GM23248 (cell line): ENCODE data around the gene KCND3.

Experiments used
- EZH2 ChIP-seq: fragments of 200-600 bp; sonication (generic); IDR thresholded peaks from 2 replicates; pipeline ENCODE4 v1.6.1; 2018; ENCODE audit warnings: antibody characterized with exemption, mild to moderate bottlenecking; ENCODE audit not compliant: insufficient read depth, poor library complexity, severe bottlenecking
- EZH2phosphoT487 ChIP-seq: fragments of 200-600 bp; sonication (generic); IDR thresholded peaks from 2 replicates; pipeline ENCODE4 v1.6.1; 2018; ENCODE audit warnings: antibody characterized with exemption, moderate library complexity, mild to moderate bottlenecking, low read depth; ENCODE audit not compliant: insufficient read depth

DNA sequence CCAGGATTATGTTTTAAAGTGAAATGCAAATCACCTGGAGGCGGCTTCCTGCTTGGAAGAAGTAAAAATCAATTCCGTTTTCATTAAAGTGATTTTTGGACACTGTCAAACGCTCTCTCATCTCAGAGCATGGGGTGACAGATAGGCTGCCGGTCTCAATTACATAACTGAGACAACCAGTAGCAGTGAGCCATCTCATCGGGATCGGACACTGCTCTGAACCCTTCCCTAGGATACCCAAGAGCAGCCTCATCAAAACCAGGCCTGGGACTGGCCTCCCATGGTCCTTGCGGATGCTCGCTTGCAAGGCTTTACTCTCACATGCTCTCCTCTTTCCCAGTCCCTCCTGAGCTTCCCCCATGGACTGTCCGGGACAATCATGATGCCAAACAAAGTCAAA, 12.1 kb downstream of the KCND3 start:
- TF ChIP-seq EZH2, result no peak
- TF ChIP-seq EZH2phosphoT487, result no peak
